BJ (cell line): ENCODE measurements around the gene BRI3. TPM values are rescaled to one million over a fixed set of nuclear protein-coding genes. Genes with fewer than 3 reads are reported as not detected.

Experiments used
- CTCF ChIA-PET: fragments of 350-600 bp; formaldehyde crosslinking; extraction: SDS; loops from one replicate; lab custom pipeline; 2021; ENCODE audit warnings: antibody characterized with exemption, inconsistent platforms; lab: Yijun Ruan, JAX
- POLR2A ChIA-PET: fragments of 300-600 bp; sonication (Branson Sonifier 250); formaldehyde crosslinking; extraction: SDS; loops from one replicate; lab custom pipeline; 2021; ENCODE audit warnings: antibody characterized with exemption; lab: Charles Lee
- DNase-seq: peaks from one replicate; pipeline ENCODE4 v3.0.0-alpha.2; 2011; ENCODE audit warnings: low read depth
- H3K27me3 ChIP-seq: 2 replicates; pipeline ENCODE4 v1.6.0; 2011; ENCODE audit warnings: low read length; ENCODE audit not compliant: control insufficient read depth, insufficient read depth
- H3K36me3 ChIP-seq: 2 replicates; pipeline ENCODE4 v1.5.1; 2011; ENCODE audit warnings: low read length; ENCODE audit not compliant: control insufficient read depth, insufficient read depth
- H3K4me3 ChIP-seq: 2 replicates; pipeline ENCODE4 v1.5.1; 2011; ENCODE audit warnings: low read depth, mild to moderate bottlenecking, control low read depth, low read length
- polyA minus RNA-seq: library from RNA; depleted of rRNA, polyadenylated mRNA; stranded (reverse); fragments of >200 nt; gene quantifications from 2 replicates; pipeline ENCODE4 v1.2.3, GENCODE V29; 2011; rRNA and poly(A)+ RNA removed
- polyA plus RNA-seq: library from polyadenylated mRNA; depleted of rRNA; stranded (reverse); fragments of >200 nt; gene quantifications from 2 replicates; pipeline ENCODE4 v1.2.3, GENCODE V29; 2011; rRNA removed
- TF ChIP-seq, protein P1 (sequence below): IDR thresholded peaks from 2 replicates; pipeline ENCODE4 v1.5.1; 2011; ENCODE audit warnings: low read depth, mild to moderate bottlenecking, control low read depth, inconsistent platforms, low read length, moderate library complexity; ENCODE audit not compliant: insufficient read depth

BRI3 gene
- polyA plus RNA-seq = 150 and 163 TPM in 2 replicates
- 75.0 and 93.9 TPM in 2 replicates for polyA minus RNA-seq

- no peaks in the 10 kb centered on the region for H3K27me3 ChIP-seq
- ChIA-PET CTCF (interaction anchor here (1.6 kb wide), 1 partner anchor 14 kb away, joined by 5 read pairs; no protein-coding TSS in a partner anchor), POLR2A (no interaction called here)
- H3K36me3 ChIP-seq = peaks cover 8% of the 10 kb centered on the region
- TF ChIP-seq, protein P1, sequence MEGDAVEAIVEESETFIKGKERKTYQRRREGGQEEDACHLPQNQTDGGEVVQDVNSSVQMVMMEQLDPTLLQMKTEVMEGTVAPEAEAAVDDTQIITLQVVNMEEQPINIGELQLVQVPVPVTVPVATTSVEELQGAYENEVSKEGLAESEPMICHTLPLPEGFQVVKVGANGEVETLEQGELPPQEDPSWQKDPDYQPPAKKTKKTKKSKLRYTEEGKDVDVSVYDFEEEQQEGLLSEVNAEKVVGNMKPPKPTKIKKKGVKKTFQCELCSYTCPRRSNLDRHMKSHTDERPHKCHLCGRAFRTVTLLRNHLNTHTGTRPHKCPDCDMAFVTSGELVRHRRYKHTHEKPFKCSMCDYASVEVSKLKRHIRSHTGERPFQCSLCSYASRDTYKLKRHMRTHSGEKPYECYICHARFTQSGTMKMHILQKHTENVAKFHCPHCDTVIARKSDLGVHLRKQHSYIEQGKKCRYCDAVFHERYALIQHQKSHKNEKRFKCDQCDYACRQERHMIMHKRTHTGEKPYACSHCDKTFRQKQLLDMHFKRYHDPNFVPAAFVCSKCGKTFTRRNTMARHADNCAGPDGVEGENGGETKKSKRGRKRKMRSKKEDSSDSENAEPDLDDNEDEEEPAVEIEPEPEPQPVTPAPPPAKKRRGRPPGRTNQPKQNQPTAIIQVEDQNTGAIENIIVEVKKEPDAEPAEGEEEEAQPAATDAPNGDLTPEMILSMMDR = no peak
- DNase-seq = no peak
- peak within 1 kb of the TSS; percentile 89 for H3K4me3 ChIP-seq
Measured at GRCh38 chr7:98280791-98281756, at the start of gene BRI3. Gene BRI3, plus strand, starts transcription at chr7:98281686. Its CDS starts 110 bp downstream, at chr7:98281796.

- ChIA-PET POLR2A (no interaction called here), CTCF (no interaction called here)
- TF ChIP-seq, protein P1 = no peak
- DNase-seq = no peak
- H3K36me3 ChIP-seq = peaks cover 5% of the 10 kb centered on the region
- no peaks in the 10 kb centered on the region for H3K27me3 ChIP-seq
- no peak overlapping the region for H3K4me3 ChIP-seq
Measured at GRCh38 chr7:98232263-98232585, 49.3 kb upstream of the BRI3 start.

GRCh38 chr7:98232799-98233198, 48.7 kb upstream of the BRI3 start:
- ChIA-PET CTCF (interaction anchor here (0.6 kb wide), 1 partner anchor 8 kb away, joined by 5 read pairs; no protein-coding TSS in a partner anchor), POLR2A (no interaction called here)
- TF ChIP-seq, protein P1 = no peak
- DNase-seq = no peak
- Histone ChIP-seq H3K36me3 (peaks cover 5% of the 10 kb centered on the region), H3K4me3 (no peak overlapping the region), H3K27me3 (no peaks in the 10 kb centered on the region)

DNA sequence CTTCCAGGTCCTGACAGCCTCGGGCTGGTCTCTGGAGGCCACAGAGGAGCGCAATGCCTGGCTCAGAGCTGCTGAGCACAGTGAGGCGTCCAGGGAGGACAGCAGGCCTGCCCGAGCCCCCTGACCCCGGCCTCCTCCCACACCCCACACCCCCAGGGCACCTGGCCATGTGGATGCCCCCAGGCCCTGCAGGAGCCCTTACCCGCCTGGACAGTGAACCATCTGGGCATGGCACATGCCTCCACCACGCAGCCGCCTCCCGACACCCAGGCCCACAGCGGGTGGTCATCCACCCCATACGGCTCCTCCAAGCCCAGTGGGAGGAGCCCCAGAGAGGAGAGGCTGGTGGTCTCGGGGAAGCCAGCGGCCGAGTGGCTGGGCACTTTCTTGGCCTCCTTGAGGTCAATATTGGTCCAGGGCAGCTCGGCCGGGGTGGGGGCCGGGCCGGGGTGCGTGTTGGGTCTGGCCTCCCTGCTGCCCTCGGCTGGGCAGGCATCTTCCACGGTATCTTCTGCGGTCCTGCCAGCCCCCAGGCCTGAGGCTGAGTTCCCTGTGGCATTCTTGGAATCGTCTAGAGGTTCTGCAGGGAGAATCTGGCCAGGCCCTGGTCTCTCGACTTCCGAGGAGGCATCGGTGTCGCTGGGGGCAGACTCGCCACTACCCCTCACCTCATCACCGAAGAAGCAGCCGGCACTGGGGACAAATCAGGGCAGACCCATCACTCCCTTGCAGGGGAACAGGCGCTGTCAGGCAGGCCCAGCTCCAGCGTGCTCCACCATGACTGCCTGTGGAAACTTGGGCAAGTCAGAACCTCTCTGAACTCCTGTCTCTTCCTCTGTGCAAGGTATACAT, 48.0 kb upstream of the BRI3 start:
- DNase-seq = no peak
- CTCF ChIA-PET = interaction anchor here (0.6 kb wide), 1 partner anchor 8 kb away, joined by 5 read pairs; no protein-coding TSS in a partner anchor
- no peak overlapping the region for H3K4me3 ChIP-seq
- H3K27me3 ChIP-seq = no peaks in the 10 kb centered on the region
- peaks cover 5% of the 10 kb centered on the region for H3K36me3 ChIP-seq
- POLR2A ChIA-PET = no interaction called here
- TF ChIP-seq, protein P1 = no peak
